HEK293 (cell line): ENCODE data around the gene MCHR1.

Experiments
- BCL11B ChIP-seq: fragments of 450-650 bp; formaldehyde crosslinking; IDR thresholded peaks from 2 replicates; pipeline ENCODE4 v1.5.1; 2016; ENCODE audit warnings: low read depth, missing biosample characterization, missing genetic modification characterization
- GFI1B ChIP-seq: fragments of 450-650 bp; formaldehyde crosslinking; IDR thresholded peaks from 2 replicates; pipeline ENCODE4 v1.5.1; 2016; ENCODE audit warnings: missing biosample characterization, missing genetic modification characterization
- GLI2 ChIP-seq: fragments of 450-650 bp; formaldehyde crosslinking; IDR thresholded peaks from 2 replicates; pipeline ENCODE4; 2017; ENCODE audit warnings: missing biosample characterization, missing genetic modification characterization, low read depth, borderline replicate concordance
- HOXD13 ChIP-seq: sonication (generic); formaldehyde crosslinking; IDR thresholded peaks from 2 replicates; pipeline ENCODE4 v1.8.0; 2022; ENCODE audit warnings: missing genetic modification reagents, borderline replicate concordance
- KLF16 ChIP-seq: fragments of 450-650 bp; formaldehyde crosslinking; IDR thresholded peaks from 2 replicates; pipeline ENCODE4 v1.5.1; 2017; ENCODE audit warnings: missing biosample characterization, missing genetic modification characterization
- KLF8 ChIP-seq: fragments of 450-650 bp; formaldehyde crosslinking; IDR thresholded peaks from 2 replicates; pipeline ENCODE4 v1.5.1; 2016; ENCODE audit warnings: missing biosample characterization, missing genetic modification characterization
- MZF1 ChIP-seq: fragments of 450-650 bp; formaldehyde crosslinking; IDR thresholded peaks from 2 replicates; pipeline ENCODE4 v1.5.1; 2017; ENCODE audit warnings: missing biosample characterization, missing genetic modification characterization, borderline replicate concordance
- OSR2 ChIP-seq: fragments of 450-650 bp; formaldehyde crosslinking; IDR thresholded peaks from 2 replicates; pipeline ENCODE4 v1.5.1; 2016; ENCODE audit warnings: missing biosample characterization, missing genetic modification characterization
- PRDM1 ChIP-seq: fragments of 450-650 bp; formaldehyde crosslinking; IDR thresholded peaks from 2 replicates; pipeline ENCODE4; 2016; ENCODE audit warnings: missing biosample characterization, missing genetic modification characterization
- SCRT1 ChIP-seq: fragments of 450-650 bp; formaldehyde crosslinking; IDR thresholded peaks from 2 replicates; pipeline ENCODE4 v1.5.1; 2016; ENCODE audit warnings: missing biosample characterization, missing genetic modification characterization, borderline replicate concordance
- YY1 ChIP-seq: fragments of 450-650 bp; formaldehyde crosslinking; IDR thresholded peaks from 2 replicates; pipeline ENCODE4 v1.5.1; 2018; ENCODE audit warnings: missing biosample characterization, missing genetic modification characterization
- ZBTB1 ChIP-seq: fragments of 450-650 bp; formaldehyde crosslinking; IDR thresholded peaks from 2 replicates; pipeline ENCODE4 v1.5.1; 2016; ENCODE audit warnings: missing biosample characterization, missing genetic modification characterization
- ZBTB48 ChIP-seq: fragments of 450-650 bp; formaldehyde crosslinking; IDR thresholded peaks from 2 replicates; pipeline ENCODE4 v1.5.1; 2016; ENCODE audit warnings: missing biosample characterization, missing genetic modification characterization
- ZFHX2 ChIP-seq: fragments of 450-650 bp; formaldehyde crosslinking; conservative IDR thresholded peaks from 2 replicates; pipeline ENCODE4 v1.5.1; 2016; ENCODE audit warnings: missing biosample characterization, missing genetic modification characterization
- ZNF2 ChIP-seq: fragments of 450-650 bp; formaldehyde crosslinking; IDR thresholded peaks from 2 replicates; pipeline ENCODE4 v1.5.1; 2016; ENCODE audit warnings: missing biosample characterization, missing genetic modification characterization
- ZNF202 ChIP-seq: fragments of 450-650 bp; formaldehyde crosslinking; IDR thresholded peaks from 2 replicates; pipeline ENCODE4 v1.5.1; 2016; ENCODE audit warnings: missing biosample characterization, missing genetic modification characterization, borderline replicate concordance
- ZNF211 ChIP-seq: fragments of 450-650 bp; formaldehyde crosslinking; IDR thresholded peaks from 2 replicates; pipeline ENCODE4 v1.5.1; 2016; ENCODE audit warnings: low read depth, missing biosample characterization, missing genetic modification characterization
- ZNF214 ChIP-seq: fragments of 450-650 bp; formaldehyde crosslinking; IDR thresholded peaks from 2 replicates; pipeline ENCODE4 v1.5.1; 2017; ENCODE audit warnings: missing biosample characterization, mild to moderate bottlenecking, missing genetic modification characterization, borderline replicate concordance
- ZNF266 ChIP-seq: fragments of 450-650 bp; formaldehyde crosslinking; IDR thresholded peaks from 2 replicates; pipeline ENCODE4 v1.5.1; 2016; ENCODE audit warnings: missing biosample characterization, missing genetic modification characterization, low read depth
- ZNF274 ChIP-seq, 2 experiments: fragments of 200-500 bp in 1 of 2; fragments of 450-650 bp in 1 of 2; sonication (Bioruptor generic) in 1 of 2; formaldehyde crosslinking in 1 of 2; IDR thresholded peaks; 2 replicates each; pipeline versions ENCODE4 v1.5.1 to v1.6.1; 2014 to 2016; ENCODE audit warnings: borderline replicate concordance in 1 of 2, inconsistent platforms in 1 of 2, low read length in 1 of 2, missing biosample characterization in 1 of 2, missing genetic modification characterization in 1 of 2
- ZNF37A ChIP-seq: fragments of 450-650 bp; IDR thresholded peaks from 2 replicates; pipeline ENCODE4 v1.5.1; 2018; ENCODE audit warnings: missing biosample characterization, missing genetic modification characterization
- ZNF549 ChIP-seq: fragments of 450-650 bp; IDR thresholded peaks from 2 replicates; pipeline ENCODE4 v1.5.1; 2018; ENCODE audit warnings: missing biosample characterization, missing genetic modification characterization, mild to moderate bottlenecking, inconsistent platforms, moderate library complexity
- ZNF560 ChIP-seq: fragments of 450-650 bp; formaldehyde crosslinking; IDR thresholded peaks from 2 replicates; pipeline ENCODE4 v1.5.1; 2017; ENCODE audit warnings: missing biosample characterization, missing genetic modification characterization, borderline replicate concordance
- ZNF561 ChIP-seq: fragments of 450-650 bp; IDR thresholded peaks from 2 replicates; pipeline ENCODE4 v1.5.1; 2018; ENCODE audit warnings: missing biosample characterization, missing genetic modification characterization, borderline replicate concordance
- ZNF596 ChIP-seq: fragments of 450-650 bp; IDR thresholded peaks from 2 replicates; pipeline ENCODE4 v1.5.0; 2018; ENCODE audit warnings: missing biosample characterization, mild to moderate bottlenecking, missing genetic modification characterization, moderate library complexity
- ZNF621 ChIP-seq: fragments of 450-650 bp; formaldehyde crosslinking; IDR thresholded peaks from 2 replicates; pipeline ENCODE4 v1.5.1; 2017; ENCODE audit warnings: missing biosample characterization, missing genetic modification characterization
- ZNF76 ChIP-seq: fragments of 450-650 bp; formaldehyde crosslinking; IDR thresholded peaks from 2 replicates; pipeline ENCODE4; 2016; ENCODE audit warnings: low read depth, missing biosample characterization, missing genetic modification characterization, borderline replicate concordance
- ZNF791 ChIP-seq: fragments of 450-650 bp; formaldehyde crosslinking; IDR thresholded peaks from 2 replicates; pipeline ENCODE4 v1.5.1; 2016; ENCODE audit warnings: missing biosample characterization, missing genetic modification characterization
- ZNF792 ChIP-seq: fragments of 450-650 bp; formaldehyde crosslinking; IDR thresholded peaks from 2 replicates; pipeline ENCODE4 v1.5.1; 2016; ENCODE audit warnings: missing biosample characterization, missing genetic modification characterization
- ZSCAN30 ChIP-seq: fragments of 450-650 bp; IDR thresholded peaks from 2 replicates; pipeline ENCODE4 v1.5.1; 2018; ENCODE audit warnings: missing biosample characterization, mild to moderate bottlenecking, missing genetic modification characterization, moderate library complexity
- TF ChIP-seq, protein P1 (sequence below): fragments of 450-650 bp; formaldehyde crosslinking; IDR thresholded peaks from 2 replicates; pipeline ENCODE4 v1.5.1; 2016; ENCODE audit warnings: missing biosample characterization, missing genetic modification characterization
- TF ChIP-seq, protein P2 (sequence below): fragments of 450-650 bp; formaldehyde crosslinking; IDR thresholded peaks from 2 replicates; pipeline ENCODE4 v1.5.1; 2016; ENCODE audit warnings: missing biosample characterization, missing genetic modification characterization
- TF ChIP-seq, protein P3 (sequence below): fragments of 450-650 bp; formaldehyde crosslinking; IDR thresholded peaks from 2 replicates; pipeline ENCODE4 v1.5.1; 2016; ENCODE audit warnings: missing biosample characterization, missing genetic modification characterization
- TF ChIP-seq, protein P4 (sequence below): fragments of 450-650 bp; formaldehyde crosslinking; IDR thresholded peaks from 2 replicates; pipeline ENCODE4 v1.5.1; 2017; ENCODE audit warnings: missing biosample characterization, missing genetic modification characterization

Gene MCHR1

DNA sequence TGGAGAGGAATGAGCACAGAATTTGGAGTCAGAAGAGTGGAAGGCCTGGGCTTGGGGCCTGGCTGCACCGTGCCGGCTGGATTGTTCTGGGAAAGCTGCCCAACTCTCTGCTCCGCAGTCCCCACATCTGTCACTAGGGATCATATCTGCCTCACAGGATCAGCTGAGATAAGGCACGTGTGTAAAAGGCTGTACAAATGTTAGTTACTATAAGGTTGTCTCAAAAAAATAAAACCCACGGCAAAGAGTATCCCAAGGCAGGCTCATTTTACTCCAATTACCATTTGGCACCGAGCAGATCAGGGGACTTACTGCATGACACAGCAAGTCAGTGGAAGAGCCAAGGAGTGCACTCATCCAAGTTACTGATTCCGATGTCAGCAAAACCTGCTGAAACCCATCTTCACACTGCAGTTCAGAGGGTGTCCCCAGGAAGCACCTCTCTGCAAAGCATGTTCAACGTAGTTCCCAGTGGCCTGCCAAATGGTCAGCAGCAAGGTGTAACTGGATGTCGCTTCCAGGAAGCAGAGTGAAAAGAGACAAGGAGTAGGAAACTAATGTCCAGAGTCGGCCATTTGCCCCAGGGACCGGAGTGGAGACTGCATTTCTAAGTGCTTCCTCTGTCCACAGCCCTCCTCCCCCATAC is 24.6 kb upstream of the MCHR1 start (continued):
- TF ChIP-seq SCRT1 (no peak), ZNF560 (tag by site-specific recombination) (no peak), ZNF596 (no peak), ZNF202 (no peak), ZSCAN30 (tag by site-specific recombination) (peak; percentile 40; the same call in 1 of the 2 replicates), ZNF791 (tag by site-specific recombination) (no peak), ZFHX2 (tag by site-specific recombination) (no peak), BCL11B (tag by site-specific recombination) (no peak), OSR2 (tag by site-specific recombination) (no peak), ZNF2 (tag by site-specific recombination) (no peak), ZNF266 (no peak), ZNF561 (no peak), KLF16 (no peak), YY1 (tag by site-specific recombination) (no peak), PRDM1 (tag by site-specific recombination) (no peak), ZBTB48 (tag by site-specific recombination) (peak; percentile 91), HOXD13 (CRISPR knock-in tag) (no peak), GLI2 (no peak), ZNF792 (no peak), ZNF211 (tag by site-specific recombination) (no peak), ZNF274 (IDR thresholded peaks at IDR 0.05; ENCODE audit: low read length) (no peak), ZNF274 (tag by site-specific recombination; IDR thresholded peaks at IDR 0.05; ENCODE audit: borderline replicate concordance) (no peak), ZNF621 (no peak), MZF1 (tag by site-specific recombination) (peak; percentile 95), ZBTB1 (tag by site-specific recombination) (no peak), GFI1B (tag by site-specific recombination) (no peak), KLF8 (no peak), ZNF37A (tag by site-specific recombination) (no peak), ZNF214 (tag by site-specific recombination) (no peak), ZNF549 (tag by site-specific recombination) (no peak), ZNF76 (tag by site-specific recombination) (no peak)
- TF ChIP-seq, protein P1, sequence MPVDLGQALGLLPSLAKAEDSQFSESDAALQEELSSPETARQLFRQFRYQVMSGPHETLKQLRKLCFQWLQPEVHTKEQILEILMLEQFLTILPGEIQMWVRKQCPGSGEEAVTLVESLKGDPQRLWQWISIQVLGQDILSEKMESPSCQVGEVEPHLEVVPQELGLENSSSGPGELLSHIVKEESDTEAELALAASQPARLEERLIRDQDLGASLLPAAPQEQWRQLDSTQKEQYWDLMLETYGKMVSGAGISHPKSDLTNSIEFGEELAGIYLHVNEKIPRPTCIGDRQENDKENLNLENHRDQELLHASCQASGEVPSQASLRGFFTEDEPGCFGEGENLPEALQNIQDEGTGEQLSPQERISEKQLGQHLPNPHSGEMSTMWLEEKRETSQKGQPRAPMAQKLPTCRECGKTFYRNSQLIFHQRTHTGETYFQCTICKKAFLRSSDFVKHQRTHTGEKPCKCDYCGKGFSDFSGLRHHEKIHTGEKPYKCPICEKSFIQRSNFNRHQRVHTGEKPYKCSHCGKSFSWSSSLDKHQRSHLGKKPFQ (tag by site-specific recombination): no peak
- TF ChIP-seq, protein P2, sequence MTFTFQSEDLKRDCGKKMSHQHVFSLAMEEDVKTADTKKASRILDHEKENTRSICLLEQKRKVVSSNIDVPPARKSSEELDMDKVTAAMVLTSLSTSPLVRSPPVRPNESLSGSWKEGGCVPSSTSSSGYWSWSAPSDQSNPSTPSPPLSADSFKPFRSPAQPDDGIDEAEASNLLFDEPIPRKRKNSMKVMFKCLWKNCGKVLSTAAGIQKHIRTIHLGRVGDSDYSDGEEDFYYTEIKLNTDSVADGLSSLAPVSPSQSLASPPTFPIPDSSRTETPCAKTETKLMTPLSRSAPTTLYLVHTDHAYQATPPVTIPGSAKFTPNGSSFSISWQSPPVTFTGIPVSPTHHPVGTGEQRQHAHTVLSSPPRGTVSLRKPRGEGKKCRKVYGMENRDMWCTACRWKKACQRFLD: no peak
- TF ChIP-seq, protein P3, sequence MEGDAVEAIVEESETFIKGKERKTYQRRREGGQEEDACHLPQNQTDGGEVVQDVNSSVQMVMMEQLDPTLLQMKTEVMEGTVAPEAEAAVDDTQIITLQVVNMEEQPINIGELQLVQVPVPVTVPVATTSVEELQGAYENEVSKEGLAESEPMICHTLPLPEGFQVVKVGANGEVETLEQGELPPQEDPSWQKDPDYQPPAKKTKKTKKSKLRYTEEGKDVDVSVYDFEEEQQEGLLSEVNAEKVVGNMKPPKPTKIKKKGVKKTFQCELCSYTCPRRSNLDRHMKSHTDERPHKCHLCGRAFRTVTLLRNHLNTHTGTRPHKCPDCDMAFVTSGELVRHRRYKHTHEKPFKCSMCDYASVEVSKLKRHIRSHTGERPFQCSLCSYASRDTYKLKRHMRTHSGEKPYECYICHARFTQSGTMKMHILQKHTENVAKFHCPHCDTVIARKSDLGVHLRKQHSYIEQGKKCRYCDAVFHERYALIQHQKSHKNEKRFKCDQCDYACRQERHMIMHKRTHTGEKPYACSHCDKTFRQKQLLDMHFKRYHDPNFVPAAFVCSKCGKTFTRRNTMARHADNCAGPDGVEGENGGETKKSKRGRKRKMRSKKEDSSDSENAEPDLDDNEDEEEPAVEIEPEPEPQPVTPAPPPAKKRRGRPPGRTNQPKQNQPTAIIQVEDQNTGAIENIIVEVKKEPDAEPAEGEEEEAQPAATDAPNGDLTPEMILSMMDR: peak; percentile 42; the same call in 1 of the 2 replicates
- TF ChIP-seq, protein P4, sequence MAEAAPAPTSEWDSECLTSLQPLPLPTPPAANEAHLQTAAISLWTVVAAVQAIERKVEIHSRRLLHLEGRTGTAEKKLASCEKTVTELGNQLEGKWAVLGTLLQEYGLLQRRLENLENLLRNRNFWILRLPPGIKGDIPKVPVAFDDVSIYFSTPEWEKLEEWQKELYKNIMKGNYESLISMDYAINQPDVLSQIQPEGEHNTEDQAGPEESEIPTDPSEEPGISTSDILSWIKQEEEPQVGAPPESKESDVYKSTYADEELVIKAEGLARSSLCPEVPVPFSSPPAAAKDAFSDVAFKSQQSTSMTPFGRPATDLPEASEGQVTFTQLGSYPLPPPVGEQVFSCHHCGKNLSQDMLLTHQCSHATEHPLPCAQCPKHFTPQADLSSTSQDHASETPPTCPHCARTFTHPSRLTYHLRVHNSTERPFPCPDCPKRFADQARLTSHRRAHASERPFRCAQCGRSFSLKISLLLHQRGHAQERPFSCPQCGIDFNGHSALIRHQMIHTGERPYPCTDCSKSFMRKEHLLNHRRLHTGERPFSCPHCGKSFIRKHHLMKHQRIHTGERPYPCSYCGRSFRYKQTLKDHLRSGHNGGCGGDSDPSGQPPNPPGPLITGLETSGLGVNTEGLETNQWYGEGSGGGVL (tag by site-specific recombination): no peak
